Mesendoderm (in vitro differentiated cells): Measurements from ENCODE around the gene THADA.

Source experiments
- DNase-seq: peaks from one replicate; pipeline ENCODE4 v3.0.0; 2013
- H2AK5ac ChIP-seq: 2 replicates; pipeline ENCODE4 v1.6.1; 2013; ENCODE audit warnings: low read length, inconsistent platforms
- H2BK120ac ChIP-seq: 2 replicates; pipeline ENCODE4 v1.6.1; 2013; ENCODE audit warnings: low read depth, mild to moderate bottlenecking, low read length, moderate library complexity, mixed read lengths
- H2BK15ac ChIP-seq: replicated peaks from 2 replicates; pipeline ENCODE4 v1.6.1; 2013; ENCODE audit warnings: low read depth, mild to moderate bottlenecking, moderate library complexity
- H2BK5ac ChIP-seq: 2 replicates; pipeline ENCODE4 v1.6.1; 2013; ENCODE audit warnings: low read length, inconsistent platforms
- H3K18ac ChIP-seq: 2 replicates; pipeline ENCODE4 v1.6.1; 2013; ENCODE audit warnings: mild to moderate bottlenecking, low read length, mixed read lengths
- H3K23ac ChIP-seq: one replicate; pipeline ENCODE4 v1.6.1; 2013; ENCODE audit warnings: low read length
- H3K27ac ChIP-seq: 2 replicates; pipeline ENCODE4 v1.5.1; 2013; ENCODE audit warnings: low read depth, mild to moderate bottlenecking, inconsistent platforms, low read length, moderate library complexity
- H3K27me3 ChIP-seq: 2 replicates; pipeline ENCODE4 v1.6.1; 2013; ENCODE audit warnings: low read length, control low read depth, mild to moderate bottlenecking, inconsistent platforms; ENCODE audit not compliant: insufficient read depth, poor library complexity
- H3K36me3 ChIP-seq: 2 replicates; pipeline ENCODE4 v1.6.1; 2013; ENCODE audit warnings: low read length, inconsistent platforms; ENCODE audit not compliant: control insufficient read depth, insufficient read depth
- H3K4ac ChIP-seq: one replicate; pipeline ENCODE4 v1.6.1; 2013; ENCODE audit warnings: low read depth, mild to moderate bottlenecking, low read length, moderate library complexity
- H3K4me1 ChIP-seq: 2 replicates; pipeline ENCODE4 v1.6.1; 2013; ENCODE audit warnings: low read depth, low read length, inconsistent platforms; ENCODE audit not compliant: control insufficient read depth
- H3K4me2 ChIP-seq: 2 replicates; pipeline ENCODE4 v1.6.1; 2013; ENCODE audit warnings: low read length
- H3K4me3 ChIP-seq: 2 replicates; pipeline ENCODE4 v1.5.1; 2013; ENCODE audit warnings: mild to moderate bottlenecking, low read length
- H3K56ac ChIP-seq: one replicate; pipeline ENCODE4 v1.6.1; 2013; ENCODE audit warnings: low read length
- H3K79me1 ChIP-seq: 2 replicates; pipeline ENCODE4 v1.6.1; 2013; ENCODE audit warnings: low read length, inconsistent platforms
- H3K79me2 ChIP-seq: 2 replicates; pipeline ENCODE4 v1.6.1; 2013; ENCODE audit warnings: mild to moderate bottlenecking, low read length; ENCODE audit not compliant: control insufficient read depth, insufficient read depth
- H3K9ac ChIP-seq: 2 replicates; pipeline ENCODE4 v1.6.1; 2013; ENCODE audit warnings: low read length, inconsistent platforms
- H4K5ac ChIP-seq: one replicate; pipeline ENCODE4 v1.6.1; 2013; ENCODE audit warnings: low read length
- H4K8ac ChIP-seq: one replicate; pipeline ENCODE4 v1.6.1; 2013; ENCODE audit warnings: low read depth, mild to moderate bottlenecking, control low read depth, low read length, moderate library complexity
- WGBS: extraction: QIAGEN DNeasy Blood & Tissue Kit; methylation state at CpG from one replicate; pipeline ENCODE4 v1.1.7; 2013; ENCODE audit warnings: low lambda C conversion rate, missing lambda C conversion rate; ENCODE audit not compliant: insufficient coverage; ENCODE audit errors: extremely low coverage; 5-methylcytosine and 5-hydroxymethylcytosine counted together

THADA gene

GRCh38 chr2:43572244-43572643 lies 23.6 kb downstream of the THADA start:
- Histone ChIP-seq H2BK5ac (no peak overlapping the region), H3K9ac (no peak overlapping the region), H3K18ac (no peak overlapping the region), H3K79me2 (no peaks in the 10 kb centered on the region), H3K56ac (no peak overlapping the region), H2AK5ac (no peak overlapping the region), H2BK15ac (no peak overlapping the region), H3K27me3 (no peaks in the 10 kb centered on the region), H3K4me3 (no peak overlapping the region), H3K36me3 (peaks cover 2% of the 10 kb centered on the region), H4K8ac (no peak overlapping the region), H3K79me1 (no peaks in the 10 kb centered on the region), H3K4me1 (no peaks in the 10 kb centered on the region), H3K4ac (no peak overlapping the region), H2BK120ac (no peak overlapping the region), H3K23ac (no peak overlapping the region), H3K27ac (no peak overlapping the region), H3K4me2 (no peak overlapping the region), H4K5ac (no peak overlapping the region)
- DNase-seq, result no peak
- WGBS, result no CpG with 5 or more reads among the region's 1 CpG

GRCh38 chr2:43569921-43570320 lies 25.9 kb downstream of the THADA start:
- Histone ChIP-seq H3K79me2 (no peaks in the 10 kb centered on the region), H2BK120ac (no peak overlapping the region), H3K79me1 (no peaks in the 10 kb centered on the region), H3K4me1 (no peaks in the 10 kb centered on the region), H2BK15ac (no peak overlapping the region), H3K4me3 (no peak overlapping the region), H3K23ac (no peak overlapping the region), H3K36me3 (no peaks in the 10 kb centered on the region), H3K27me3 (no peaks in the 10 kb centered on the region), H3K4me2 (no peak overlapping the region), H2AK5ac (no peak overlapping the region), H3K18ac (no peak overlapping the region), H3K9ac (no peak overlapping the region), H3K27ac (no peak overlapping the region), H3K56ac (no peak overlapping the region), H3K4ac (no peak overlapping the region), H4K8ac (no peak overlapping the region), H2BK5ac (no peak overlapping the region), H4K5ac (no peak overlapping the region)
- no peak for DNase-seq
- WGBS, result no CpG with 5 or more reads among the region's 3 CpGs

GRCh38 chr2:43568228-43568627 lies 27.6 kb downstream of the THADA start:
- Histone ChIP-seq H3K56ac (no peak overlapping the region), H2BK5ac (no peak overlapping the region), H3K18ac (no peak overlapping the region), H3K4me2 (no peak overlapping the region), H3K27me3 (no peaks in the 10 kb centered on the region), H3K79me2 (no peaks in the 10 kb centered on the region), H3K4me3 (no peak overlapping the region), H3K27ac (no peak overlapping the region), H4K8ac (no peak overlapping the region), H3K4ac (no peak overlapping the region), H3K36me3 (no peaks in the 10 kb centered on the region), H3K9ac (no peak overlapping the region), H3K4me1 (no peaks in the 10 kb centered on the region), H4K5ac (no peak overlapping the region), H2BK15ac (no peak overlapping the region), H2BK120ac (no peak overlapping the region), H3K79me1 (no peaks in the 10 kb centered on the region), H2AK5ac (no peak overlapping the region), H3K23ac (no peak overlapping the region)
- no CpG with 5 or more reads among the region's 1 CpG for WGBS
- DNase-seq, result no peak

GRCh38 chr2:43566461-43566729 lies 29.4 kb downstream of the THADA start:
- no peak for DNase-seq
- Histone ChIP-seq H3K4me1 (no peaks in the 10 kb centered on the region), H3K27ac (no peak overlapping the region), H2BK15ac (no peak overlapping the region), H3K36me3 (no peaks in the 10 kb centered on the region), H3K4ac (no peak overlapping the region), H2AK5ac (no peak overlapping the region), H3K27me3 (no peaks in the 10 kb centered on the region), H2BK5ac (no peak overlapping the region), H3K79me1 (no peaks in the 10 kb centered on the region), H2BK120ac (no peak overlapping the region), H3K18ac (no peak overlapping the region), H3K4me3 (no peak overlapping the region), H3K56ac (no peak overlapping the region), H3K23ac (no peak overlapping the region), H3K9ac (no peak overlapping the region), H3K79me2 (no peaks in the 10 kb centered on the region), H4K8ac (no peak overlapping the region), H3K4me2 (no peak overlapping the region), H4K5ac (no peak overlapping the region)

- H3K79me1 ChIP-seq, result no peaks in the 10 kb centered on the region
- no peak overlapping the region for H3K4me3 ChIP-seq
- no peak overlapping the region for H2BK5ac ChIP-seq
- no peak overlapping the region for H2BK15ac ChIP-seq
- no peak overlapping the region for H3K56ac ChIP-seq
- no peak overlapping the region for H3K4me2 ChIP-seq
- H3K9ac ChIP-seq, result no peak overlapping the region
- no peak overlapping the region for H3K27ac ChIP-seq
- H3K4me1 ChIP-seq, result no peaks in the 10 kb centered on the region
- no peaks in the 10 kb centered on the region for H3K27me3 ChIP-seq
- H4K8ac ChIP-seq, result no peak overlapping the region
- no peak overlapping the region for H2AK5ac ChIP-seq
- no peaks in the 10 kb centered on the region for H3K79me2 ChIP-seq
- no peak overlapping the region for H3K4ac ChIP-seq
- H3K18ac ChIP-seq, result no peak overlapping the region
- H2BK120ac ChIP-seq, result no peak overlapping the region
- no peak overlapping the region for H4K5ac ChIP-seq
- no CpG with 5 or more reads among the region's 2 CpGs for WGBS
- H3K36me3 ChIP-seq, result no peaks in the 10 kb centered on the region
- H3K23ac ChIP-seq, result no peak overlapping the region
- no peak for DNase-seq
Observed at GRCh38 chr2:43563679-43564078, 32.2 kb downstream of the THADA start.

GRCh38 chr2:43560231-43560547 lies 35.6 kb downstream of the THADA start:
- Histone ChIP-seq H2BK15ac (no peak overlapping the region), H3K36me3 (peaks cover 2% of the 10 kb centered on the region)
- WGBS, result no CpG with 5 or more reads among the region's 2 CpGs

More at GRCh38 chr2:43560231-43560547, 35.6 kb downstream of the THADA start:
- no peak overlapping the region for H4K8ac ChIP-seq
- no peak overlapping the region for H3K4me2 ChIP-seq
- no peak overlapping the region for H3K4me3 ChIP-seq
- no peak overlapping the region for H3K23ac ChIP-seq
- H3K27ac ChIP-seq, result no peak overlapping the region
- no peak overlapping the region for H4K5ac ChIP-seq
- H3K79me2 ChIP-seq, result no peaks in the 10 kb centered on the region
- no peak overlapping the region for H3K56ac ChIP-seq
- H3K79me1 ChIP-seq, result no peaks in the 10 kb centered on the region
- H3K27me3 ChIP-seq, result no peaks in the 10 kb centered on the region
- no peak for DNase-seq
- H3K18ac ChIP-seq, result no peak overlapping the region
- H2AK5ac ChIP-seq, result no peak overlapping the region
- H3K4me1 ChIP-seq, result no peaks in the 10 kb centered on the region
- no peak overlapping the region for H2BK5ac ChIP-seq
- H2BK120ac ChIP-seq, result no peak overlapping the region
- no peak overlapping the region for H3K4ac ChIP-seq
- H3K9ac ChIP-seq, result no peak overlapping the region
